Loucy (cell line): ENCODE measurements around the gene DCTN2.

Experiments used
- CTCF ChIP-seq: fragments of 200-600 bp; sonication (generic); conservative IDR thresholded peaks from 2 replicates; pipeline ENCODE4 v1.5.1; 2014; ENCODE audit warnings: mild to moderate bottlenecking, antibody characterized with exemption, low read length
- EZH2phosphoT487 ChIP-seq: fragments of 200-600 bp; IDR thresholded peaks from 2 replicates; pipeline ENCODE4 v1.6.1; 2018; ENCODE audit warnings: antibody characterized with exemption, mild to moderate bottlenecking, moderate library complexity, borderline replicate concordance

GRCh38 chr12:57512665-57513064 lies 34.3 kb downstream of the DCTN2 start:
- TF ChIP-seq CTCF (no peak), EZH2phosphoT487 (no peak)
